Measurements from ENCODE around the gene SSH3. TPM values are rescaled to one million over a fixed set of nuclear protein-coding genes. Genes with fewer than 3 reads are reported as not detected.
"Not testable (repeated sequence)": the region's sequence is repeated elsewhere in the genome, so short reads cannot be mapped to it uniquely, and the experiment has no call there.

Gene SSH3
- total RNA-seq, 1 donor from 2014 or later: 37.7 TPM

DNA sequence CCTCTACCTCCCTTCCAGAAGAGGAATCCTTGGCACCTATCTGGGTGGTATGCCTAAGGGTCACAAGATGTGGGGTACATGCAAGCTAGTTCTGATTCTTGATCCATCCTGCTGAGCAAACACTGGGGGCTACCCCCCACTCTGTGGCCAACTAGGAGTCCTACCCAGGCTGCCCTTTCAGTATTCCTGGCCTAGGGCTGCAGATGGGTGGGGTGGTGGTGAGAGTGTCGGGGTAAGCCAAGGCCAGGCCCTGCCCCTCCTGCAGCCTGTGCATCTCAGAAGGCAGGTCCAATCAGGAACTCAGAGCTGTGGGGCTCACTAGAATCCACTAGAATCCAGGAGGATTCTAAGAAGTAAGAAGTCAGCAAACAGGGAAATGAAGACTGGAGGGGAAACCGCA lies 10.9 kb downstream of the SSH3 start:
- DNase-seq (no peak), ATAC-seq (no peak)
- no peak overlapping the region for H3K27ac ChIP-seq
- no peaks in the 10 kb centered on the region for H3K27me3 ChIP-seq (ENCODE audit: low read depth)
- H3K4me3 ChIP-seq: no peak overlapping the region
- H3K4me1 ChIP-seq: peaks cover 32% of the 10 kb centered on the region
- no peaks in the 10 kb centered on the region for H3K9me3 ChIP-seq
- peaks cover 26% of the 10 kb centered on the region for H3K36me3 ChIP-seq
- no peak for TF ChIP-seq CTCF (IDR thresholded peaks at IDR 0.05)
- intact Hi-C loops (cut with DNase I): loop anchor here (10.0 kb wide), 1 partner anchor 49 kb away; the partner anchor contains the start of gene GRK2

DNA sequence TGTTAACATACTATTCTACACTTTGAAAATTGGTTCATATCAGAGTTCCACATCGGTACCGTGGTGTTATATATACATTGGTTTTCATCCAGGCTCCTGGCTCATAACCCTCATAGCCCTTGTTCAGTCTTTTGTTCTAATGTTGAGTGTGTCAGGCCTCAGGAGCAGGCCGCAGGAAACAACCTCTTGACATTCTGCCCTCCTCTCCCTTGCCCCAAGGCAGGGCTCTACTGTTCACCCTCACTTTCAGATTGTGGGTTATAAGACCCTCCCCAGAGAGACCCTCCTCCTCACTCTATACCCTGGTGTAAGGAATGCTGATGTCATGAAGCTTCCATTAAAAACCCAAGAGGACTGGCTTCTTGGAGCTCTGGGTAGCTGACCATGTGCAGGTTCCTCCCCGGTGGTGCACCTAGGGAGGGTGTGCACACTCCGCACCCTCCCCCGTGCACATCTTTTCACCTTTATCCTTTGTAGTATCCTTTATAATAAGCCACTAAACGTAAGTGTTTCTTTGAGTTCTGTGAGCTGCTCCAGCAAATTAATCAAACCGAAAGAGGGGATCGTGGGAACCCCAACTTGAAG lies 12.1 kb downstream of the SSH3 start:
- intact Hi-C loops (cut with DNase I): loop anchor here (10.0 kb wide), 1 partner anchor 51 kb away; the partner anchor contains the start of gene GRK2
- Histone ChIP-seq H3K4me3 (no peak overlapping the region), H3K27me3 (ENCODE audit: low read depth) (no peaks in the 10 kb centered on the region), H3K36me3 (peaks cover 14% of the 10 kb centered on the region), H3K4me1 (peaks cover 32% of the 10 kb centered on the region), H3K27ac (no peak overlapping the region), H3K9me3 (no peaks in the 10 kb centered on the region)
- ATAC-seq (no peak), DNase-seq (no peak)
- TF ChIP-seq CTCF (IDR thresholded peaks at IDR 0.05): no peak

GRCh38 chr11:67316882-67317204 lies 13.5 kb downstream of the SSH3 start:
- TF ChIP-seq CTCF (IDR thresholded peaks at IDR 0.05): no peak
- H3K27me3 ChIP-seq (ENCODE audit: low read depth): no peaks in the 10 kb centered on the region
- peaks cover 32% of the 10 kb centered on the region for H3K4me1 ChIP-seq
- H3K27ac ChIP-seq: peak overlapping the region; percentile 96
- intact Hi-C loops (cut with DNase I): loop anchor here (10.0 kb wide), 1 partner anchor 52 kb away; the partner anchor contains the start of gene GRK2
- ATAC-seq (peak in 1 of 2 donors; percentile 1), DNase-seq (no peak)
- no peaks in the 10 kb centered on the region for H3K9me3 ChIP-seq
- peak overlapping the region; percentile 95 for H3K4me3 ChIP-seq
- peaks cover under 1% of the 10 kb centered on the region for H3K36me3 ChIP-seq

DNA sequence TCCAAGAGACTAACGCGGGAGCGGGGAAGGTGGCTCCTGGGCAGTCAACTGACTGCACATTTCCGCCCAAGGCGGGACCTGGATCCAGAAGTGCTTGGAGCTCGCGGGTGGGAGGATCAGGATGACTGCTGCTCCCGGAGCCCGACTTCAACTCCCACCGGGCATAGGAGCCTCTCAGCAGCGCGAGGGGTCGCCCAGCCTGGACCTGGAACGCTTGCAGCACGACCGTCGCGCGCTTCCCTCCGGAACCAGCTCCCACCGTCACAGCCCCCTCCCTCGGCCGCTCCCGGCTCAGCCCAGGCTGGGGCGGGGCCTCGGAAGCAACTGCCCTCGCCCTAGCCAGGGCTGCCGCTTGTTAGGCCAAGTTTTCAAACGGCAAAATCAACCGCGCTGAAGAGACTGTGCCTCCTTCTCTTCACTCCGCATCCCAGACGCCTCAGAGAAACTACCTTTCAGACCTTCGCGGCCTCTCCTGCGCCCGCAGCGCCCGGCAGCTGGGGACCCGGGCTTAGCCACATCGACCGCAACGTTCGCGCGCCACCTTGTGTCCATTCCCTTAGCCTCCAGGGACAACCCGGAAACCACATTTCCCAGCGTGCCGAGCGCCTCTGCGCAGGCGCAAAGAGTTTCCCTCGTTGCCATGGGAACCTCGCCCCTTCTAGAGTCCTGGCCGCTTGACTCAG lies 14.0 kb downstream of the SSH3 start:
- H3K4me1 ChIP-seq: peaks cover 30% of the 10 kb centered on the region
- H3K36me3 ChIP-seq: no peaks in the 10 kb centered on the region
- peak; percentile 94 to 96 for ATAC-seq
- TF ChIP-seq CTCF (IDR thresholded peaks at IDR 0.05): peak; percentile 97
- intact Hi-C loops (cut with DNase I): loop anchor here (10.0 kb wide), 1 partner anchor 53 kb away; the partner anchor contains the start of gene GRK2
- DNase-seq: peak; percentile 97
- H3K27me3 ChIP-seq (ENCODE audit: low read depth): no peaks in the 10 kb centered on the region
- no peaks in the 10 kb centered on the region for H3K9me3 ChIP-seq
- H3K4me3 ChIP-seq: peak overlapping the region; percentile 95
- peak overlapping the region; percentile 96 for H3K27ac ChIP-seq

GRCh38 chr11:67317888-67318555 lies 14.7 kb downstream of the SSH3 start:
- peak overlapping the region; percentile 95 for H3K4me3 ChIP-seq
- intact Hi-C loops (cut with DNase I): loop anchor here (10.0 kb wide), 1 partner anchor 53 kb away; the partner anchor contains the start of gene GRK2
- peak overlapping the region; percentile 96 for H3K27ac ChIP-seq
- ATAC-seq (peak; percentile 51 to 69), DNase-seq (peak; percentile 71)
- H3K4me1 ChIP-seq: peaks cover 23% of the 10 kb centered on the region
- H3K36me3 ChIP-seq: no peaks in the 10 kb centered on the region
- no peaks in the 10 kb centered on the region for H3K9me3 ChIP-seq
- H3K27me3 ChIP-seq (ENCODE audit: low read depth): no peaks in the 10 kb centered on the region
- no peak for TF ChIP-seq CTCF (IDR thresholded peaks at IDR 0.05)

DNA sequence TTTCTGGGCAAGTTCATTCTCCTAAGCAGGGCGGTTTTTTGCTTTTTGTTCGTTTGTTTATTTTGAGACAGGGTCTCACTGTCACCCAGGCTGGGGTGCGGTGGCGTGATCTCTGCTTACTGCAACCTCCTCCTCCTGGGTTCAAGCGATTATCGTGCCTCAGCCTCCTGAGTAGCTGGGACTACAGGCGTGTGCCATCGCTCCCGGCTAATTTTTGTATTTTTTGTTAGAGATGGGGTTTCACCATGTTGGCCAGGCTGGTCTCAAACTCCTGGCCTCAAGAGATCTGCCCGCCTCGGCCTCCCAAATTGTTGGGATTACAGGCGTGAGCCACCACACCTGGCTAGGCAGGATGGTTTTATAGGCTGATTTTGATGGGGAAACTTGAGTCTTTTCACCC lies 15.5 kb downstream of the SSH3 start:
- ATAC-seq; H3K9me3 ChIP-seq; H3K27ac ChIP-seq; DNase-seq; H3K36me3 ChIP-seq; H3K27me3 ChIP-seq (ENCODE audit: low read depth): not testable (repeated sequence)
- intact Hi-C loops (cut with DNase I): loop anchor here (10.0 kb wide), 1 partner anchor 54 kb away; the partner anchor contains the start of gene GRK2
- peaks cover 17% of the 10 kb centered on the region for H3K4me1 ChIP-seq
- peak overlapping the region; percentile 95 for H3K4me3 ChIP-seq

Measured in lower lobe of right lung (tissue), 2 donors.